ENCODE measurements around the gene ADNP2. TPM values are rescaled to one million over a fixed set of nuclear protein-coding genes. Genes with fewer than 3 reads are reported as not detected.

The ADNP2 gene
- total RNA-seq, 2 donors from 2014 or later: 23.1 to 28.8 TPM

GRCh38 chr18:80173060-80173459 is 64.0 kb downstream of the ADNP2 start:
- H3K4me3 Mint-ChIP-seq: no peak overlapping the region

GRCh38 chr18:80175451-80176204 is 66.6 kb downstream of the ADNP2 start:
- Mint-ChIP-seq H3K4me3 (peak overlapping the region; percentile 75), H3K36me3 (no peaks in the 10 kb centered on the region), H3K4me1 (ENCODE audit: low read depth in 2 of 2) (peaks cover 16 to 46% of the 10 kb centered on the region in 2 donors), H3K27ac (peak overlapping the region in 1 of 2 donors; percentile 17), H3K27me3 (peaks cover 5 to 29% of the 10 kb centered on the region in 2 donors), H3K9me3 (no peaks in the 10 kb centered on the region)
- peak; percentile 62 to 84 for ATAC-seq
- DNase-seq (ENCODE audit: low spot score): no peak

More at GRCh38 chr18:80173060-80173459, 64.0 kb downstream of the ADNP2 start:
- Mint-ChIP-seq H3K27me3 (peaks cover 12 to 43% of the 10 kb centered on the region in 2 donors), H3K27ac (no peak overlapping the region), H3K4me1 (ENCODE audit: low read depth in 2 of 2) (peaks cover 12 to 41% of the 10 kb centered on the region in 2 donors), H3K9me3 (no peaks in the 10 kb centered on the region), H3K36me3 (no peaks in the 10 kb centered on the region)
- ATAC-seq (no peak), DNase-seq (ENCODE audit: low spot score) (no peak)

- Mint-ChIP-seq H3K4me3 (no peak overlapping the region), H3K27ac (peak overlapping the region in 1 of 2 donors; percentile 17), H3K36me3 (no peaks in the 10 kb centered on the region), H3K27me3 (peaks cover 4 to 25% of the 10 kb centered on the region in 2 donors), H3K4me1 (ENCODE audit: low read depth in 2 of 2) (peaks cover 15 to 43% of the 10 kb centered on the region in 2 donors), H3K9me3 (no peaks in the 10 kb centered on the region)
- no peak for DNase-seq (ENCODE audit: low spot score)
- no peak for ATAC-seq
Observed at GRCh38 chr18:80176334-80177073, 67.4 kb downstream of the ADNP2 start.

GRCh38 chr18:80177128-80177527 is 68.1 kb downstream of the ADNP2 start:
- H3K27me3 Mint-ChIP-seq: peaks cover 0 to 20% of the 10 kb centered on the region in 2 donors
- H3K36me3 Mint-ChIP-seq: no peaks in the 10 kb centered on the region
- H3K4me1 Mint-ChIP-seq (ENCODE audit: low read depth in 2 of 2): peaks cover 12 to 37% of the 10 kb centered on the region in 2 donors
- H3K4me3 Mint-ChIP-seq: no peak overlapping the region
- ATAC-seq: no peak
- H3K27ac Mint-ChIP-seq: no peak overlapping the region
- no peaks in the 10 kb centered on the region for H3K9me3 Mint-ChIP-seq
- no peak for DNase-seq (ENCODE audit: low spot score)

GRCh38 chr18:80178935-80179818 is 70.1 kb downstream of the ADNP2 start:
- no peaks in the 10 kb centered on the region for H3K36me3 Mint-ChIP-seq
- H3K27me3 Mint-ChIP-seq: peaks cover 0 to 15% of the 10 kb centered on the region in 2 donors
- no peak overlapping the region for H3K4me3 Mint-ChIP-seq
- no peak for ATAC-seq
- no peaks in the 10 kb centered on the region for H3K9me3 Mint-ChIP-seq
- H3K4me1 Mint-ChIP-seq (ENCODE audit: low read depth in 2 of 2): peaks cover 12 to 35% of the 10 kb centered on the region in 2 donors
- no peak for DNase-seq (ENCODE audit: low spot score)
- no peak overlapping the region for H3K27ac Mint-ChIP-seq

GRCh38 chr18:80179857-80180558 is 70.9 kb downstream of the ADNP2 start:
- Mint-ChIP-seq H3K27me3 (peaks cover 0 to 15% of the 10 kb centered on the region in 2 donors), H3K9me3 (no peaks in the 10 kb centered on the region), H3K27ac (no peak overlapping the region), H3K4me3 (no peak overlapping the region), H3K4me1 (ENCODE audit: low read depth in 2 of 2) (peaks cover 12 to 32% of the 10 kb centered on the region in 2 donors), H3K36me3 (no peaks in the 10 kb centered on the region)
- DNase-seq (ENCODE audit: low spot score) (no peak), ATAC-seq (no peak)

GRCh38 chr18:80180778-80181564 is 71.9 kb downstream of the ADNP2 start:
- Mint-ChIP-seq H3K27me3 (peaks cover 0 to 15% of the 10 kb centered on the region in 2 donors), H3K36me3 (no peaks in the 10 kb centered on the region), H3K27ac (no peak overlapping the region), H3K9me3 (peaks cover 5% of the 10 kb centered on the region), H3K4me3 (no peak overlapping the region), H3K4me1 (ENCODE audit: low read depth in 2 of 2) (peaks cover 4 to 23% of the 10 kb centered on the region in 2 donors)
- ATAC-seq: peak in 1 of 2 donors; percentile 22
- no peak for DNase-seq (ENCODE audit: low spot score)

- Mint-ChIP-seq H3K27me3 (peaks cover 0 to 9% of the 10 kb centered on the region in 2 donors), H3K36me3 (no peaks in the 10 kb centered on the region), H3K27ac (no peak overlapping the region), H3K4me1 (ENCODE audit: low read depth in 2 of 2) (peaks cover 4 to 14% of the 10 kb centered on the region in 2 donors), H3K9me3 (peaks cover 5% of the 10 kb centered on the region), H3K4me3 (no peak overlapping the region)
- ATAC-seq (no peak), DNase-seq (ENCODE audit: low spot score) (no peak)
Observed at GRCh38 chr18:80181642-80182461, 72.8 kb downstream of the ADNP2 start.

GRCh38 chr18:80182855-80183254 is 73.8 kb downstream of the ADNP2 start:
- no peak for ATAC-seq
- H3K27me3 Mint-ChIP-seq: no peaks in the 10 kb centered on the region
- H3K9me3 Mint-ChIP-seq: peaks cover 5% of the 10 kb centered on the region
- H3K36me3 Mint-ChIP-seq: no peaks in the 10 kb centered on the region
- H3K27ac Mint-ChIP-seq: no peak overlapping the region
- no peak for DNase-seq (ENCODE audit: low spot score)
- H3K4me1 Mint-ChIP-seq (ENCODE audit: low read depth in 2 of 2): peaks cover 4 to 5% of the 10 kb centered on the region in 2 donors
- no peak overlapping the region for H3K4me3 Mint-ChIP-seq

GRCh38 chr18:80183273-80184050 is 74.4 kb downstream of the ADNP2 start:
- Mint-ChIP-seq H3K27ac (no peak overlapping the region), H3K4me1 (ENCODE audit: low read depth in 2 of 2) (peaks cover 3 to 4% of the 10 kb centered on the region in 2 donors), H3K36me3 (no peaks in the 10 kb centered on the region), H3K9me3 (peaks cover 5% of the 10 kb centered on the region), H3K4me3 (no peak overlapping the region), H3K27me3 (no peaks in the 10 kb centered on the region)
- DNase-seq (ENCODE audit: low spot score) (no peak), ATAC-seq (no peak)

- no peak for ATAC-seq
- Mint-ChIP-seq H3K27me3 (no peaks in the 10 kb centered on the region), H3K4me1 (ENCODE audit: low read depth in 2 of 2) (no peaks in the 10 kb centered on the region), H3K36me3 (no peaks in the 10 kb centered on the region), H3K27ac (no peak overlapping the region), H3K4me3 (no peak overlapping the region), H3K9me3 (peaks cover 5% of the 10 kb centered on the region)
- no peak for DNase-seq (ENCODE audit: low spot score)
Observed at GRCh38 chr18:80184243-80184772, 75.2 kb downstream of the ADNP2 start.
